ENCODE measurements around the gene IFIT3.

IFIT3 gene

GRCh38 chr10:89339875-89340274 is 12.1 kb downstream of the IFIT3 start:
- WGBS, 2 donors (ENCODE audit: extremely low coverage in 2 of 2, insufficient read length in 2 of 2, insufficient replicate concordance in 1 of 2) = no CpG with 5 or more reads among the region's 4 CpGs
- no peak overlapping the region for H3K4ac ChIP-seq (ENCODE audit: low read length)

GRCh38 chr10:89341649-89342048 is 13.9 kb downstream of the IFIT3 start:
- DNase-seq (ENCODE audit: low spot score) = no peak
- Histone ChIP-seq H3K4me2 (ENCODE audit: insufficient read depth, low read length, poor library complexity, severe bottlenecking) (no peak overlapping the region), H2BK15ac (ENCODE audit: low read length) (no peak overlapping the region), H3K27me3 (ENCODE audit: control insufficient read depth in 3 of 3, insufficient read depth in 3 of 3, low read depth in 1 of 3, low read length in 3 of 3) (no peaks in the 10 kb centered on the region), H3K27ac (replicated peaks; ENCODE audit: low read length) (no peak overlapping the region), H3K9me3 (replicated peaks in 1 of 2; ENCODE audit: control insufficient read depth in 2 of 2, insufficient read depth in 1 of 2, low read depth in 1 of 2, low read length in 2 of 2) (no peaks in the 10 kb centered on the region), H3K79me1 (ENCODE audit: low read depth, low read length) (no peaks in the 10 kb centered on the region), H4K8ac (ENCODE audit: low read depth, low read length) (no peak overlapping the region), H3K4me3 (ENCODE audit: low read length in 2 of 2) (no peak overlapping the region), H3K4me1 (ENCODE audit: control insufficient read depth in 2 of 2, insufficient read depth in 1 of 2, low read depth in 1 of 2, low read length in 2 of 2) (peaks cover 15 to 19% of the 10 kb centered on the region in 2 donors), H2BK120ac (ENCODE audit: low read depth, low read length) (no peak overlapping the region), H3K18ac (ENCODE audit: low read length) (no peak overlapping the region), H3K9ac (ENCODE audit: low read depth, low read length, poor library complexity) (no peak overlapping the region), H2BK5ac (ENCODE audit: low read length) (no peak overlapping the region), H2BK12ac (ENCODE audit: low read length) (no peak overlapping the region), H4K91ac (ENCODE audit: low read depth, low read length, poor library complexity) (no peak overlapping the region), H3K23ac (ENCODE audit: low read depth, low read length, poor library complexity) (no peak overlapping the region), H3K14ac (ENCODE audit: low read length) (no peak overlapping the region), H2AFZ (ENCODE audit: low read length) (no peak overlapping the region), H2AK5ac (ENCODE audit: low read depth, low read length) (no peak overlapping the region), H3K4ac (ENCODE audit: low read length) (no peak overlapping the region), H3K36me3 (replicated peaks in 1 of 2; ENCODE audit: control insufficient read depth in 2 of 2, insufficient read depth in 2 of 2, low read length in 2 of 2) (no peaks in the 10 kb centered on the region)
- no CpG with 5 or more reads among the region's 3 CpGs for WGBS, 2 donors (ENCODE audit: extremely low coverage in 2 of 2, insufficient read length in 2 of 2, insufficient replicate concordance in 1 of 2)

More at GRCh38 chr10:89339875-89340274, 12.1 kb downstream of the IFIT3 start:
- Histone ChIP-seq H3K79me1 (ENCODE audit: low read depth, low read length) (no peaks in the 10 kb centered on the region), H3K4me3 (ENCODE audit: low read length in 2 of 2) (peak overlapping the region in 1 of 2 donors; percentile 23), H3K23ac (ENCODE audit: low read depth, low read length, poor library complexity) (no peak overlapping the region), H4K8ac (ENCODE audit: low read depth, low read length) (no peak overlapping the region), H2BK5ac (ENCODE audit: low read length) (no peak overlapping the region), H3K4me1 (ENCODE audit: control insufficient read depth in 2 of 2, insufficient read depth in 1 of 2, low read depth in 1 of 2, low read length in 2 of 2) (peaks cover 13 to 14% of the 10 kb centered on the region in 2 donors), H3K4me2 (ENCODE audit: insufficient read depth, low read length, poor library complexity, severe bottlenecking) (no peak overlapping the region), H3K36me3 (replicated peaks in 1 of 2; ENCODE audit: control insufficient read depth in 2 of 2, insufficient read depth in 2 of 2, low read length in 2 of 2) (no peaks in the 10 kb centered on the region), H2AK5ac (ENCODE audit: low read depth, low read length) (no peak overlapping the region), H3K9ac (ENCODE audit: low read depth, low read length, poor library complexity) (no peak overlapping the region), H3K27ac (replicated peaks; ENCODE audit: low read length) (no peak overlapping the region), H3K14ac (ENCODE audit: low read length) (no peak overlapping the region), H4K91ac (ENCODE audit: low read depth, low read length, poor library complexity) (no peak overlapping the region), H3K9me3 (replicated peaks in 1 of 2; ENCODE audit: control insufficient read depth in 2 of 2, insufficient read depth in 1 of 2, low read depth in 1 of 2, low read length in 2 of 2) (no peaks in the 10 kb centered on the region), H3K27me3 (ENCODE audit: control insufficient read depth in 3 of 3, insufficient read depth in 3 of 3, low read depth in 1 of 3, low read length in 3 of 3) (no peaks in the 10 kb centered on the region), H2BK15ac (ENCODE audit: low read length) (no peak overlapping the region), H2BK12ac (ENCODE audit: low read length) (no peak overlapping the region), H3K18ac (ENCODE audit: low read length) (no peak overlapping the region), H2AFZ (ENCODE audit: low read length) (no peak overlapping the region), H2BK120ac (ENCODE audit: low read depth, low read length) (no peak overlapping the region)
- DNase-seq (ENCODE audit: low spot score) = no peak

- H3K9ac ChIP-seq (ENCODE audit: low read depth, low read length, poor library complexity) = no peak overlapping the region
- no peak overlapping the region for H3K23ac ChIP-seq (ENCODE audit: low read depth, low read length, poor library complexity)
- H3K4me2 ChIP-seq (ENCODE audit: insufficient read depth, low read length, poor library complexity, severe bottlenecking) = no peak overlapping the region
- H3K27ac ChIP-seq (replicated peaks; ENCODE audit: low read length) = no peak overlapping the region
- DNase-seq (ENCODE audit: low spot score) = no peak
- H4K8ac ChIP-seq (ENCODE audit: low read depth, low read length) = no peak overlapping the region
- no peaks in the 10 kb centered on the region for H3K9me3 ChIP-seq (replicated peaks in 1 of 2; ENCODE audit: control insufficient read depth in 2 of 2, insufficient read depth in 1 of 2, low read depth in 1 of 2, low read length in 2 of 2)
- no peak overlapping the region for H2BK15ac ChIP-seq (ENCODE audit: low read length)
- H3K4me1 ChIP-seq (ENCODE audit: control insufficient read depth in 2 of 2, insufficient read depth in 1 of 2, low read depth in 1 of 2, low read length in 2 of 2) = peaks cover 20 to 26% of the 10 kb centered on the region in 2 donors
- no peak overlapping the region for H2BK120ac ChIP-seq (ENCODE audit: low read depth, low read length)
- H2AFZ ChIP-seq (ENCODE audit: low read length) = peak overlapping the region; percentile 1
- H3K36me3 ChIP-seq (replicated peaks in 1 of 2; ENCODE audit: control insufficient read depth in 2 of 2, insufficient read depth in 2 of 2, low read length in 2 of 2) = no peaks in the 10 kb centered on the region
- no peak overlapping the region for H4K91ac ChIP-seq (ENCODE audit: low read depth, low read length, poor library complexity)
- WGBS, 2 donors (ENCODE audit: extremely low coverage in 2 of 2, insufficient read length in 2 of 2, insufficient replicate concordance in 1 of 2) = no CpG with 5 or more reads among the region's 3 CpGs
- no peak overlapping the region for H2BK5ac ChIP-seq (ENCODE audit: low read length)
- H3K14ac ChIP-seq (ENCODE audit: low read length) = no peak overlapping the region
- no peak overlapping the region for H2AK5ac ChIP-seq (ENCODE audit: low read depth, low read length)
- H3K4me3 ChIP-seq (ENCODE audit: low read length in 2 of 2) = peak overlapping the region in 1 of 2 donors; percentile 2
- no peaks in the 10 kb centered on the region for H3K79me1 ChIP-seq (ENCODE audit: low read depth, low read length)
- no peaks in the 10 kb centered on the region for H3K27me3 ChIP-seq (ENCODE audit: control insufficient read depth in 3 of 3, insufficient read depth in 3 of 3, low read depth in 1 of 3, low read length in 3 of 3)
- H3K18ac ChIP-seq (ENCODE audit: low read length) = no peak overlapping the region
- H3K4ac ChIP-seq (ENCODE audit: low read length) = no peak overlapping the region
- no peak overlapping the region for H2BK12ac ChIP-seq (ENCODE audit: low read length)
These were observed 14.6 kb downstream of the IFIT3 start for GRCh38 chr10:89342206-89342958.

- no peak for DNase-seq (ENCODE audit: low spot score)
- WGBS, 2 donors (ENCODE audit: extremely low coverage in 2 of 2, insufficient read length in 2 of 2, insufficient replicate concordance in 1 of 2) = no CpG with 5 or more reads among the region's 5 CpGs
- Histone ChIP-seq H2BK12ac (ENCODE audit: low read length) (no peak overlapping the region), H3K79me1 (ENCODE audit: low read depth, low read length) (no peaks in the 10 kb centered on the region), H3K9ac (ENCODE audit: low read depth, low read length, poor library complexity) (no peak overlapping the region), H3K27ac (replicated peaks; ENCODE audit: low read length) (peak overlapping the region; percentile 41), H3K27me3 (ENCODE audit: control insufficient read depth in 3 of 3, insufficient read depth in 3 of 3, low read depth in 1 of 3, low read length in 3 of 3) (no peaks in the 10 kb centered on the region), H2AK5ac (ENCODE audit: low read depth, low read length) (no peak overlapping the region), H2BK5ac (ENCODE audit: low read length) (no peak overlapping the region), H3K4me3 (ENCODE audit: low read length in 2 of 2) (no peak overlapping the region), H3K9me3 (replicated peaks in 1 of 2; ENCODE audit: control insufficient read depth in 2 of 2, insufficient read depth in 1 of 2, low read depth in 1 of 2, low read length in 2 of 2) (no peaks in the 10 kb centered on the region), H2AFZ (ENCODE audit: low read length) (peak overlapping the region; percentile 36), H4K8ac (ENCODE audit: low read depth, low read length) (no peak overlapping the region), H2BK15ac (ENCODE audit: low read length) (no peak overlapping the region), H3K23ac (ENCODE audit: low read depth, low read length, poor library complexity) (no peak overlapping the region), H3K36me3 (replicated peaks in 1 of 2; ENCODE audit: control insufficient read depth in 2 of 2, insufficient read depth in 2 of 2, low read length in 2 of 2) (no peaks in the 10 kb centered on the region), H3K18ac (ENCODE audit: low read length) (no peak overlapping the region), H3K4ac (ENCODE audit: low read length) (no peak overlapping the region), H3K4me2 (ENCODE audit: insufficient read depth, low read length, poor library complexity, severe bottlenecking) (no peak overlapping the region), H3K14ac (ENCODE audit: low read length) (no peak overlapping the region), H4K91ac (ENCODE audit: low read depth, low read length, poor library complexity) (no peak overlapping the region), H3K4me1 (ENCODE audit: control insufficient read depth in 2 of 2, insufficient read depth in 1 of 2, low read depth in 1 of 2, low read length in 2 of 2) (peaks cover 24 to 35% of the 10 kb centered on the region in 2 donors), H2BK120ac (ENCODE audit: low read depth, low read length) (no peak overlapping the region)
These were observed 15.4 kb downstream of the IFIT3 start for GRCh38 chr10:89343089-89343767.

Data from neuronal stem cell (in vitro differentiated cells).